K562 (cell line): Measurements from ENCODE around the gene FCGR3A. TPM values are rescaled to one million over a fixed set of nuclear protein-coding genes. Genes with fewer than 3 reads are reported as not detected.

Experiments used
- ATAC-seq: fragments of 200-7000 bp; cut with Tn5 transposase; 3 replicates; pipeline ENCODE4 v1.9.1; 2020; ENCODE audit warnings: moderate library complexity
- BruUV-seq: library from RNA; stranded (reverse); fragments of 400-500 nt; replicated peaks from 2 replicates; lab custom pipeline; 2021; lab: Mats Ljungman, UMichigan
- CTCF ChIA-PET: fragments of 300-600 bp; formaldehyde crosslinking; extraction: SDS; loops from one replicate; lab custom pipeline; 2021; ENCODE audit warnings: low intra/inter-chr PET ratio; lab: Yijun Ruan, JAX
- POLR2A ChIA-PET: fragments of 300-600, 350-650 bp; sonication (Branson Sonifier 250); formaldehyde crosslinking; extraction: SDS; loops from one replicate; lab custom pipeline; 2021; ENCODE audit warnings: antibody characterized with exemption, inconsistent platforms; lab: Yijun Ruan, JAX
- DNase-seq, 4 experiments: peaks; one replicate each; pipeline versions ENCODE4 v3.0.0 to v3.0.0-alpha.2; 2011 to 2018; ENCODE audit warnings: low spot score in 3 of 4, mixed read lengths in 3 of 4; ENCODE audit errors: extremely low read depth in 1 of 4
- FAIRE-seq: peaks from 2 replicates; lab custom pipeline; 2011; peaks lifted over from hg19 to GRCh38; lab: Jason Lieb, UNC
- H2AFZ ChIP-seq: 2 replicates; pipeline ENCODE4 v1.6.0; 2011; ENCODE audit warnings: low read depth, low read length, control low read depth, inconsistent platforms
- H3K27ac ChIP-seq: fragments of 200-600 bp; 3 replicates; pipeline ENCODE4 v1.8.0; 2011; ENCODE audit warnings: low read depth, mild to moderate bottlenecking, control low read depth, inconsistent platforms, low read length, moderate library complexity, mixed read lengths; ENCODE audit errors: extremely low read depth
- H3K27me3 ChIP-seq, 2 experiments: fragments of 300-600 bp in 1 of 2; 2 replicates in 1 of 2; 3 replicates in 1 of 2; pipeline versions ENCODE4 v1.6.0 to v1.8.0; 2011; ENCODE audit warnings: inconsistent platforms in 2 of 2, low read length in 2 of 2, mild to moderate bottlenecking in 1 of 2, mixed read lengths in 1 of 2, moderate library complexity in 1 of 2; ENCODE audit not compliant: control insufficient read depth in 2 of 2, insufficient read depth in 2 of 2
- H3K36me3 ChIP-seq: fragments of 300-600 bp; 3 replicates; pipeline ENCODE4 v1.8.0; 2011; ENCODE audit warnings: mild to moderate bottlenecking, low read length, inconsistent platforms; ENCODE audit not compliant: control insufficient read depth, insufficient read depth
- H3K4me1 ChIP-seq, 2 experiments: fragments of 200-600 bp in 1 of 2; replicated peaks in 1 of 2; 2 replicates in 1 of 2; 3 replicates in 1 of 2; pipeline versions ENCODE4 v1.5.1 to v1.8.0; 2011; ENCODE audit warnings: inconsistent platforms in 2 of 2, low read length in 2 of 2, mild to moderate bottlenecking in 1 of 2, mixed read lengths in 1 of 2, moderate library complexity in 1 of 2; ENCODE audit not compliant: control insufficient read depth in 2 of 2, insufficient read depth in 2 of 2
- H3K4me2 ChIP-seq: 2 replicates; pipeline ENCODE4 v1.6.1; 2011; ENCODE audit warnings: low read length, control low read depth, inconsistent platforms, mixed read lengths; ENCODE audit not compliant: insufficient read depth
- H3K4me3 ChIP-seq: fragments of 200-600 bp; sonication (generic), shearing (Covaris generic); 2 replicates; pipeline ENCODE4 v1.5.1; 2016; ENCODE audit warnings: control low read depth, inconsistent platforms
- H3K79me2 ChIP-seq: fragments of 200-600 bp; 3 replicates; pipeline ENCODE4 v1.8.0; 2011; ENCODE audit warnings: low read length, inconsistent platforms; ENCODE audit not compliant: control insufficient read depth, insufficient read depth
- H3K9ac ChIP-seq, 2 experiments: 2 replicates each; pipeline versions ENCODE4 v1.6.0 to v1.6.1; 2011; ENCODE audit warnings: low read depth in 2 of 2, low read length in 2 of 2, control low read depth in 1 of 2, inconsistent platforms in 1 of 2, mild to moderate bottlenecking in 1 of 2, mixed read lengths in 1 of 2; ENCODE audit not compliant: insufficient read depth in 1 of 2
- H3K9me1 ChIP-seq: one replicate; pipeline ENCODE4 v1.6.0; 2011; ENCODE audit warnings: inconsistent platforms, mild to moderate bottlenecking, low read length, moderate library complexity; ENCODE audit not compliant: control insufficient read depth, insufficient read depth
- H3K9me3 ChIP-seq: replicated peaks from 2 replicates; pipeline ENCODE4 v1.5.1; 2011; ENCODE audit warnings: low read depth, low read length, inconsistent platforms; ENCODE audit not compliant: control insufficient read depth, insufficient read depth
- H4K20me1 ChIP-seq: replicated peaks from 2 replicates; pipeline ENCODE4 v1.6.1; 2011; ENCODE audit warnings: low read length, inconsistent platforms, mixed read lengths; ENCODE audit not compliant: control insufficient read depth, insufficient read depth
- ESRRA ChIP-seq: fragments of 450-650 bp; IDR thresholded peaks from 2 replicates; pipeline ENCODE4 v1.6.1; 2014; ENCODE audit warnings: low read depth, mild to moderate bottlenecking, moderate library complexity, borderline replicate concordance
- FOXA3 ChIP-seq, 2 experiments: fragments of 450-650 bp in 1 of 2; sonication (generic) in 1 of 2; formaldehyde crosslinking; IDR thresholded peaks in 1 of 2; conservative IDR thresholded peaks in 1 of 2; 2 replicates each; pipeline versions ENCODE4 v1.4.0 to v1.8.0; 2020 to 2022; ENCODE audit warnings: mild to moderate bottlenecking in 2 of 2, missing genetic modification reagents in 1 of 2
- FOXK2 ChIP-seq, 2 experiments: fragments of 450-650 bp; IDR thresholded peaks in 1 of 2; conservative IDR thresholded peaks in 1 of 2; 2 replicates each; pipeline ENCODE4 v1.6.1; 2016; ENCODE audit warnings: low read depth in 2 of 2, mild to moderate bottlenecking in 1 of 2
- IRF2 ChIP-seq: sonication (generic); formaldehyde crosslinking; IDR thresholded peaks from 2 replicates; pipeline ENCODE4 v1.8.1; 2022; ENCODE audit warnings: mild to moderate bottlenecking, missing genetic modification reagents
- MAFG ChIP-seq: fragments of 450-650 bp; conservative IDR thresholded peaks from 2 replicates; pipeline ENCODE4 v1.6.1; 2016; ENCODE audit warnings: missing genetic modification characterization, missing compliant biosample characterization
- MECOM ChIP-seq: fragments of 250-450 bp; sonication (Bioruptor Pico); IDR thresholded peaks from 2 replicates; pipeline ENCODE4 v1.8.0; 2022; ENCODE audit warnings: inconsistent platforms
- SMAD4 ChIP-seq: fragments of 250-450 bp; sonication (Bioruptor Pico); conservative IDR thresholded peaks from 2 replicates; pipeline ENCODE4 v1.8.0; 2021; ENCODE audit warnings: inconsistent platforms, mild to moderate bottlenecking, moderate library complexity
- STAT5A ChIP-seq: IDR thresholded peaks from 2 replicates; pipeline ENCODE4 v1.6.1; 2012; ENCODE audit warnings: low read length, inconsistent platforms, borderline replicate concordance
- ZNF354B ChIP-seq: fragments of 250-450 bp; sonication (Bioruptor Pico); IDR thresholded peaks from 2 replicates; pipeline ENCODE4 v1.4.0; 2020
- ZNF668 ChIP-seq: fragments of 250-450 bp; sonication (Bioruptor Pico); IDR thresholded peaks from 2 replicates; pipeline ENCODE4 v1.8.0; 2022; ENCODE audit warnings: mild to moderate bottlenecking, inconsistent platforms
- in situ Hi-C: fragments of 300-500 bp; cut with MboI; formaldehyde crosslinking; loops from 4 replicates; pipeline ENCODE4 v1.15.0; 2018; ENCODE audit warnings: inconsistent platforms, mixed read lengths
- intact Hi-C: fragments of 100-400 bp; cut with micrococcal nuclease; formaldehyde crosslinking; loops from 2 replicates; pipeline ENCODE4 v1.14.2; 2022
- polyA plus RNA-seq, 8 experiments: library from polyadenylated mRNA; depleted of rRNA in 4 of 8; stranded (reverse) in 5 of 8; unstranded in 3 of 8; fragments of >200 nt; fragmentation: Nextera tagmentation in 2 of 8; fragmentation: Illumina TruSeq in 1 of 8; extraction: Ambion mirVana in 2 of 8; extraction: Trizol in 1 of 8; gene quantifications; 2 replicates each; pipeline versions ENCODE4 v1.2.1 to v1.2.3, GENCODE V29; 2011 to 2014; ENCODE audit warnings: inconsistent platforms in 1 of 8, missing spikeins in 1 of 8
- total RNA-seq, 7 experiments: library from RNA; depleted of rRNA in 6 of 7; stranded (reverse); fragments of >200 nt in 6 of 7; fragmentation: Illumina TruSeq in 2 of 7; extraction: Trizol in 2 of 7; gene quantifications; 2 replicates each; pipeline versions ENCODE4 v1.2.1 to v1.2.3, GENCODE V29; 2011 to 2021; ENCODE audit warnings: low replicate concordance in 1 of 7
- TF ChIP-seq, protein P1 (sequence below), 3 experiments: IDR thresholded peaks in 2 of 3; conservative IDR thresholded peaks in 1 of 3; 2 replicates each; pipeline ENCODE4 v1.5.1; 2011 to 2012; ENCODE audit warnings: low read length in 3 of 3, mild to moderate bottlenecking in 3 of 3, control low read depth in 2 of 3, improper control_type of control experiment in 1 of 3, inconsistent platforms in 1 of 3, low read depth in 1 of 3, mixed read lengths in 1 of 3, moderate library complexity in 1 of 3; ENCODE audit not compliant: insufficient read depth in 2 of 3
- TF ChIP-seq, protein P2 (sequence below): fragments of 250-450 bp; sonication (Bioruptor Pico); IDR thresholded peaks from 2 replicates; pipeline ENCODE4 v1.8.0; 2022; ENCODE audit warnings: inconsistent platforms
- TF ChIP-seq, protein P3 (sequence below): fragments of 250-450 bp; sonication (Bioruptor Pico); IDR thresholded peaks from 2 replicates; pipeline ENCODE4 v1.5.1; 2021; ENCODE audit warnings: mild to moderate bottlenecking
- TF ChIP-seq, protein P4 (sequence below): fragments of 250-450 bp; sonication (Bioruptor Pico); IDR thresholded peaks from 2 replicates; pipeline ENCODE4 v1.9.0; 2021; ENCODE audit warnings: mild to moderate bottlenecking

Gene FCGR3A
- total and polyA plus RNA-seq, 9 of the 15 experiments (the other 6 are each of a cell fraction or from before 2014, with no cell fraction given): 0.04 to 0.29 (median 0.14) TPM; not detected in 3

DNA sequence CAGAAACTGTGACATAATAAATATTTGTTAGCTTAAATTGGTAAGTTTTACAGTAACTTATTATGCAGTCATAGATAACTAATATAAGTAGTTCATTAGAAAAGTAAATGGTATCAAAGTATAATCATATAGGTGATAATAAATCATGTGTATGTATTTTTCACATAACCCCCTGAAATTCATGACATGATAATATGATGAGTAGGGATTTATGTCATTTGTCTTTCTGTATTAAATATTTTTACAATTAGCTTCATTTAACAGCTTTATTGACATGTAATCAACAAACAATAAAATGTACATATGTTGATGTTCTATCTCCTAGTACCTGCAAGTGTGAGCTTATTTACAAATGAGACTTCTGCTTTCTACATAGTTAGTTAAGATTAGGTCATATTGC, 54.1 kb downstream of the FCGR3A start:
- in situ Hi-C loops (no loop called here), intact Hi-C loops (no loop called here)
- Histone ChIP-seq H3K27me3 (no peaks in the 10 kb centered on the region), H3K9me1 (no peaks in the 10 kb centered on the region), H3K9me3 (no peaks in the 10 kb centered on the region), H3K9ac (no peak overlapping the region), H3K79me2 (no peaks in the 10 kb centered on the region), H3K4me3 (no peak overlapping the region), H4K20me1 (no peaks in the 10 kb centered on the region), H2AFZ (no peak overlapping the region), H3K36me3 (no peaks in the 10 kb centered on the region), H3K4me1 (peaks cover 0 to 50% of the 10 kb centered on the region in 2 experiments), H3K27ac (no peak overlapping the region), H3K4me2 (no peak overlapping the region)
- no TSS peak for BruUV-seq
- no peak for ATAC-seq
- FAIRE-seq: no peak
- ChIA-PET CTCF (no interaction called here), POLR2A (interaction anchor here (1.0 to 1.7 kb wide), 4 partner anchors 8 to 12 kb away, joined by 3 to 5 read pairs (median 4); partner anchors contain the start of gene FCGR2A)
- DNase-seq: no peak
- 0 out of 2 replicates have a peak, but pooled peaks have one; percentile 18 for TF ChIP-seq MAFG (tag)
- TF ChIP-seq, protein P1, sequence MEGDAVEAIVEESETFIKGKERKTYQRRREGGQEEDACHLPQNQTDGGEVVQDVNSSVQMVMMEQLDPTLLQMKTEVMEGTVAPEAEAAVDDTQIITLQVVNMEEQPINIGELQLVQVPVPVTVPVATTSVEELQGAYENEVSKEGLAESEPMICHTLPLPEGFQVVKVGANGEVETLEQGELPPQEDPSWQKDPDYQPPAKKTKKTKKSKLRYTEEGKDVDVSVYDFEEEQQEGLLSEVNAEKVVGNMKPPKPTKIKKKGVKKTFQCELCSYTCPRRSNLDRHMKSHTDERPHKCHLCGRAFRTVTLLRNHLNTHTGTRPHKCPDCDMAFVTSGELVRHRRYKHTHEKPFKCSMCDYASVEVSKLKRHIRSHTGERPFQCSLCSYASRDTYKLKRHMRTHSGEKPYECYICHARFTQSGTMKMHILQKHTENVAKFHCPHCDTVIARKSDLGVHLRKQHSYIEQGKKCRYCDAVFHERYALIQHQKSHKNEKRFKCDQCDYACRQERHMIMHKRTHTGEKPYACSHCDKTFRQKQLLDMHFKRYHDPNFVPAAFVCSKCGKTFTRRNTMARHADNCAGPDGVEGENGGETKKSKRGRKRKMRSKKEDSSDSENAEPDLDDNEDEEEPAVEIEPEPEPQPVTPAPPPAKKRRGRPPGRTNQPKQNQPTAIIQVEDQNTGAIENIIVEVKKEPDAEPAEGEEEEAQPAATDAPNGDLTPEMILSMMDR (IDR thresholded peaks at IDR 0.05 in 2 of 3, conservative IDR thresholded peaks at IDR 0.05 in 1 of 3; ENCODE audit: insufficient read depth in 2 of 3, low read depth in 1 of 3, low read length in 3 of 3): no peak
- TF ChIP-seq, protein P2, sequence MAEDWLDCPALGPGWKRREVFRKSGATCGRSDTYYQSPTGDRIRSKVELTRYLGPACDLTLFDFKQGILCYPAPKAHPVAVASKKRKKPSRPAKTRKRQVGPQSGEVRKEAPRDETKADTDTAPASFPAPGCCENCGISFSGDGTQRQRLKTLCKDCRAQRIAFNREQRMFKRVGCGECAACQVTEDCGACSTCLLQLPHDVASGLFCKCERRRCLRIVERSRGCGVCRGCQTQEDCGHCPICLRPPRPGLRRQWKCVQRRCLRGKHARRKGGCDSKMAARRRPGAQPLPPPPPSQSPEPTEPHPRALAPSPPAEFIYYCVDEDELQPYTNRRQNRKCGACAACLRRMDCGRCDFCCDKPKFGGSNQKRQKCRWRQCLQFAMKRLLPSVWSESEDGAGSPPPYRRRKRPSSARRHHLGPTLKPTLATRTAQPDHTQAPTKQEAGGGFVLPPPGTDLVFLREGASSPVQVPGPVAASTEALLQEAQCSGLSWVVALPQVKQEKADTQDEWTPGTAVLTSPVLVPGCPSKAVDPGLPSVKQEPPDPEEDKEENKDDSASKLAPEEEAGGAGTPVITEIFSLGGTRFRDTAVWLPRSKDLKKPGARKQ (CRISPR knock-in tag): no peak
- no peak for TF ChIP-seq ESRRA
- TF ChIP-seq STAT5A: no peak
- TF ChIP-seq IRF2 (CRISPR knock-in tag): no peak
- TF ChIP-seq FOXK2 (conservative IDR thresholded peaks at IDR 0.05 in 1 of 2, IDR thresholded peaks at IDR 0.05 in 1 of 2; ENCODE audit: low read depth in 2 of 2): peak in 1 of 2 experiments; percentile 17; a peak in 2 of 4 replicates
- TF ChIP-seq MECOM (CRISPR knock-in tag): no peak
- TF ChIP-seq, protein P3, sequence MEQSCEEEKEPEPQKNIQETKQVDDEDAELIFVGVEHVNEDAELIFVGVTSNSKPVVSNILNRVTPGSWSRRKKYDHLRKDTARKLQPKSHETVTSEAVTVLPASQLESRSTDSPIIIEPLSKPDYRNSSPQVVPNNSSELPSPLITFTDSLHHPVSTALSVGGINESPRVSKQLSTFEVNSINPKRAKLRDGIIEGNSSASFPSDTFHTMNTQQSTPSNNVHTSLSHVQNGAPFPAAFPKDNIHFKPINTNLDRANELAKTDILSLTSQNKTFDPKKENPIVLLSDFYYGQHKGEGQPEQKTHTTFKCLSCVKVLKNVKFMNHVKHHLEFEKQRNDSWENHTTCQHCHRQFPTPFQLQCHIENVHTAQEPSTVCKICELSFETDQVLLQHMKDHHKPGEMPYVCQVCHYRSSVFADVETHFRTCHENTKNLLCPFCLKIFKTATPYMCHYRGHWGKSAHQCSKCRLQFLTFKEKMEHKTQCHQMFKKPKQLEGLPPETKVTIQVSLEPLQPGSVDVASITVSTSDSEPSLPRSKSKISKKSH (CRISPR knock-in tag): no peak
- TF ChIP-seq ZNF668 (CRISPR knock-in tag): no peak
- TF ChIP-seq ZNF354B (CRISPR knock-in tag): no peak
- TF ChIP-seq, protein P4, sequence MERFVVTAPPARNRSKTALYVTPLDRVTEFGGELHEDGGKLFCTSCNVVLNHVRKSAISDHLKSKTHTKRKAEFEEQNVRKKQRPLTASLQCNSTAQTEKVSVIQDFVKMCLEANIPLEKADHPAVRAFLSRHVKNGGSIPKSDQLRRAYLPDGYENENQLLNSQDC (CRISPR knock-in tag): no peak
- TF ChIP-seq SMAD4 (CRISPR knock-in tag): no peak
- TF ChIP-seq FOXA3 (CRISPR knock-in tag; conservative IDR thresholded peaks at IDR 0.05 in 1 of 2, IDR thresholded peaks at IDR 0.05 in 1 of 2): 0 out of 4 replicates have a peak, but pooled peaks of 1 of the 2 experiments have one; percentile 23
